LNCaP clone FGC (cell line): ENCODE measurements around the gene SOCS7.

Source experiments
- DNase-seq: peaks from one replicate; pipeline ENCODE4 v3.0.0-alpha.2; 2011; ENCODE audit warnings: low read depth
- H3K4me3 ChIP-seq: 2 replicates; pipeline ENCODE4 v1.5.1; 2011; ENCODE audit warnings: mild to moderate bottlenecking, low read depth, low read length, control low read depth
- TF ChIP-seq, protein P1 (sequence below): IDR thresholded peaks from 2 replicates; pipeline ENCODE4 v1.5.1; 2012; ENCODE audit warnings: mild to moderate bottlenecking; ENCODE audit not compliant: control insufficient read depth, insufficient read depth; ENCODE audit errors: extremely low read depth

Gene SOCS7

DNA sequence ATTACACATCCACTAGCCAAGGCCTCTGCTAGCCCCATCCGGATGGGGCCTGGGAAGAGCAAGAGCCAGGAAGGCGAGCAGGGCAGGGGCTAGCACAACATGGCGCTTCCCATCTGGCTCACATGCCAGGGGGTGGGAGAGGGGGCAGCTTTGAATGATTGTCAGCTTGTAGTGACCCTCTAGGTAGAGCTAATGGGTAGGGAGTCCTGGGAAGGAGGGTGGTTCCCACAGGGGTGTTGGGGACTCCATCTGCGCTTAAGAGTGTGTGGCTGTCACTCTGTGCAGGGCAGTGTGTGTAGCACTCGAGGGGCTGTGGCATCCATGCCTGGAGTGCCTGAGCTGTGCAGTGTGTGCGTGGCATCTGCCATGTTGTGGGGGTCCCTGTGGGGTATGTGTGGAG is 101.1 kb downstream of the SOCS7 start:
- DNase-seq, result no peak
- no peak overlapping the region for H3K4me3 ChIP-seq
- TF ChIP-seq, protein P1, sequence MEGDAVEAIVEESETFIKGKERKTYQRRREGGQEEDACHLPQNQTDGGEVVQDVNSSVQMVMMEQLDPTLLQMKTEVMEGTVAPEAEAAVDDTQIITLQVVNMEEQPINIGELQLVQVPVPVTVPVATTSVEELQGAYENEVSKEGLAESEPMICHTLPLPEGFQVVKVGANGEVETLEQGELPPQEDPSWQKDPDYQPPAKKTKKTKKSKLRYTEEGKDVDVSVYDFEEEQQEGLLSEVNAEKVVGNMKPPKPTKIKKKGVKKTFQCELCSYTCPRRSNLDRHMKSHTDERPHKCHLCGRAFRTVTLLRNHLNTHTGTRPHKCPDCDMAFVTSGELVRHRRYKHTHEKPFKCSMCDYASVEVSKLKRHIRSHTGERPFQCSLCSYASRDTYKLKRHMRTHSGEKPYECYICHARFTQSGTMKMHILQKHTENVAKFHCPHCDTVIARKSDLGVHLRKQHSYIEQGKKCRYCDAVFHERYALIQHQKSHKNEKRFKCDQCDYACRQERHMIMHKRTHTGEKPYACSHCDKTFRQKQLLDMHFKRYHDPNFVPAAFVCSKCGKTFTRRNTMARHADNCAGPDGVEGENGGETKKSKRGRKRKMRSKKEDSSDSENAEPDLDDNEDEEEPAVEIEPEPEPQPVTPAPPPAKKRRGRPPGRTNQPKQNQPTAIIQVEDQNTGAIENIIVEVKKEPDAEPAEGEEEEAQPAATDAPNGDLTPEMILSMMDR, result no peak

DNA sequence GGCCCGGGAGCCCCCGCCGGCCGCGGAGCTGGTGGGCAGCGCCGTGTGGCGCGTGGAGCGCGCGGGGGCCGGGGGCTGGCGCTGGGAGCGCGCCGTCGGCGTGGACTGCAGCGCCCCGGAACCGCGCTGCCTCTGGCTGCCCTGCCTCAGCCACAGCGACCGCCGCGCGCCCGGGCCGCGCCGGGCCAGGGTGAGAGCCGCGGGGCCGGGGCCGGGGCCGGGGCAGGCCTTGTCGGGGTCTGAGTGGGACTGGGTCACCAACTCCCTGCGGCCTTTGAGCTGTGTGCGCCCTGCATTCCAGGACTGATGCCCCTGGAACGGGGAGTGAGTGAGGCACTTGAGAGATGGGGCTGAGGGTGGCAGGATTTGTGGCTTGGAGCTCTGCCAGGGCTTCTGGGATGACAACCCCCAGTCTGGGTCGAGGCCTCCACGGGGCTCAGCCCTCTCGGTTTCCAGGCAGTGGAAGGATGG is 102.3 kb downstream of the SOCS7 start:
- H3K4me3 ChIP-seq, result no peak overlapping the region
- TF ChIP-seq, protein P1, result no peak
- DNase-seq, result no peak

DNA sequence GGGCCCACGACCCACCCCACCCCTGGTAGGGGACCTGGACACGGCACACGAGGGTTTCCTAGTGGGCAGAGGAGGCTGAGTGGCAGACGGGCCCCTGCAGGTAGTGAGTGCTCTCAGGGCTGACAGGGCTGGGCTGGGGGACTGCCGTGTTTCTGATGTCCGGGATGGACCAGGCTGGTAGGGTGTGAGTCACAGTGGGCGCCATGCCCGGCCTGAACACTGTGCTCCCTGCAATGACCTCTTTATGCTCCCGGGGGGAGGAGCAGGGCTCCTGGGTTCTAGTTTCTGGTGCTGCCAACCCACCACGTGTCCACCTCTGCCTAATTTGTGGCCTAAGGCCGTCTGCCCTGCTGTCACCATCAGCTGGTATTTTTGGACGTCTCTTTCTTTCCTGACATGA is 102.9 kb downstream of the SOCS7 start:
- peak; percentile 53 for DNase-seq
- no peak overlapping the region for H3K4me3 ChIP-seq
- TF ChIP-seq, protein P1, result no peak
